Measurements from ENCODE around the gene FAM81B. TPM values are rescaled to one million over a fixed set of nuclear protein-coding genes. Genes with fewer than 3 reads are reported as not detected.

Gene FAM81B
- total and polyA plus RNA-seq, 7 donors = not detected

DNA sequence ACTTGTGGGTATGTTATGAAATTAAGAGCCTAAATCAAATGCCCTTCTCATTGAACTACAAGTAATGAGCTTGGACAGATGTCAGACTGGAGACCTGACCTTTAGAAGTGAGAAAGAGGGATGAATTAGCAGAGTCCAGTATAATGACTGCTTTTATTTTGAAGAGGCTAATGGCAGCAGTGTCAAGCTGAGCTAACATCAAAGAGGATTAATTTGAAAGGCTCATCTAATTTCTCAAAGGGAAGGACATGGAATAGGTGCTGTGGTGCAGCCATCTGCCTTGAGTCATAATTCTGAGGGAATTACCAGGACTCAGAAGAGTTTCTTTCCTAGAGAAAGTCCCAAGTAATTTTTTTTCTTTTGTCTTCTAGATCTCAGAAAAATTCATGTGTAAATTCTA lies 57.6 kb downstream of the FAM81B start:
- no peak overlapping the region for H3K4me3 ChIP-seq
- no peak for DNase-seq
- TF ChIP-seq EP300 (IDR thresholded peaks at IDR 0.05) (no peak), POLR2AphosphoS5 (IDR thresholded peaks at IDR 0.05) (no peak), POLR2A (IDR thresholded peaks at IDR 0.05) (no peak)
- TF ChIP-seq, protein P1, sequence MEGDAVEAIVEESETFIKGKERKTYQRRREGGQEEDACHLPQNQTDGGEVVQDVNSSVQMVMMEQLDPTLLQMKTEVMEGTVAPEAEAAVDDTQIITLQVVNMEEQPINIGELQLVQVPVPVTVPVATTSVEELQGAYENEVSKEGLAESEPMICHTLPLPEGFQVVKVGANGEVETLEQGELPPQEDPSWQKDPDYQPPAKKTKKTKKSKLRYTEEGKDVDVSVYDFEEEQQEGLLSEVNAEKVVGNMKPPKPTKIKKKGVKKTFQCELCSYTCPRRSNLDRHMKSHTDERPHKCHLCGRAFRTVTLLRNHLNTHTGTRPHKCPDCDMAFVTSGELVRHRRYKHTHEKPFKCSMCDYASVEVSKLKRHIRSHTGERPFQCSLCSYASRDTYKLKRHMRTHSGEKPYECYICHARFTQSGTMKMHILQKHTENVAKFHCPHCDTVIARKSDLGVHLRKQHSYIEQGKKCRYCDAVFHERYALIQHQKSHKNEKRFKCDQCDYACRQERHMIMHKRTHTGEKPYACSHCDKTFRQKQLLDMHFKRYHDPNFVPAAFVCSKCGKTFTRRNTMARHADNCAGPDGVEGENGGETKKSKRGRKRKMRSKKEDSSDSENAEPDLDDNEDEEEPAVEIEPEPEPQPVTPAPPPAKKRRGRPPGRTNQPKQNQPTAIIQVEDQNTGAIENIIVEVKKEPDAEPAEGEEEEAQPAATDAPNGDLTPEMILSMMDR (IDR thresholded peaks at IDR 0.05) = no peak
- no peaks in the 10 kb centered on the region for H3K36me3 ChIP-seq
- intact Hi-C loops (cut with DNase I) = no loop called here
- H3K27ac ChIP-seq = no peak overlapping the region
- H3K27me3 ChIP-seq = no peaks in the 10 kb centered on the region
- no peaks in the 10 kb centered on the region for H3K4me1 ChIP-seq
- no peaks in the 10 kb centered on the region for H3K9me3 ChIP-seq

DNA sequence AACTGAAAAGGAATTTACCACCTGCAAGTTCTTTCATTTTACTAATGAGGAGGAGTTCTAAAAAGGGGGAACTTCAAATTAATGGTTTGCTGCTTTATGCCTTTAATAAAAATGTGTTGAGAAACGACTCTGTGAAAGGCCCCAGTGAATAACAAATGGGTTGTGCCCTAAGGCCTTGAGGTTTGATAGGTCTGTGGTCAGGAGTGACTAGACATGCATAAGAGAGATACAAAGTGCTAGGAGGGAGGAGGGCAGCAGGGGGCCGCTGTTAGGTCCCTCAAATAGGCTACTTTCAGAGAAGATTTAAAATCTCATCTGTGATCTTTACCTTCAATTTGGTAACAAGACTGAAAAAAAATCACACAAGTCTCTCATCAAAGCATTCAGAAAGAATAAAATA lies 58.3 kb downstream of the FAM81B start:
- H3K36me3 ChIP-seq = no peaks in the 10 kb centered on the region
- intact Hi-C loops (cut with DNase I) = no loop called here
- WGBS, 2 donors = 72% methylated on average over 2 of the region's 2 CpGs
- no peaks in the 10 kb centered on the region for H3K4me1 ChIP-seq
- H3K9me3 ChIP-seq = no peaks in the 10 kb centered on the region
- no peaks in the 10 kb centered on the region for H3K27me3 ChIP-seq
- no peak overlapping the region for H3K4me3 ChIP-seq
- no peak for DNase-seq
- no peak overlapping the region for H3K27ac ChIP-seq
- TF ChIP-seq, protein P1 (IDR thresholded peaks at IDR 0.05) = no peak
- TF ChIP-seq POLR2A (IDR thresholded peaks at IDR 0.05) = no peak
- TF ChIP-seq POLR2AphosphoS5 (IDR thresholded peaks at IDR 0.05) = no peak
- no peak for TF ChIP-seq EP300 (IDR thresholded peaks at IDR 0.05)

DNA sequence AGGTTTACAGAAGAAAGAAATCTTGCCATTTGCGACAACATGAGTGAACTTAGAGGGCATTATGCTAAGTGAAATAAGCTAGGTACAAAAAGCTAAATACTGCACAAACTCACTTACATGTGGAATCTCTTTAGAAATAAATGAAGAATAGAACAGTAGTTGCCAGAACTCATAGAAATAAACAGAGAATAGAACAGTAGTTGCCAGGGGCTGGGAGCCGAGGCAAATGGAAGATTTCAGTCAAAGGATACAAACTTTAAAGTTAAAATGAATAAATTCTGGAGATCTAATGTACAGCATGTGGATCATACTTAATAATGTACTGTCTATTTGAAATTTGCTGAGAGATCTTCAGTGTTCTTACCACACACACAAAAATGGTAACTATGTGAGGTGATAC lies 63.4 kb downstream of the FAM81B start:
- Histone ChIP-seq H3K27ac (no peak overlapping the region), H3K36me3 (no peaks in the 10 kb centered on the region), H3K4me1 (no peaks in the 10 kb centered on the region), H3K9me3 (no peaks in the 10 kb centered on the region), H3K4me3 (no peak overlapping the region), H3K27me3 (no peaks in the 10 kb centered on the region)
- TF ChIP-seq, protein P1 (IDR thresholded peaks at IDR 0.05) = no peak
- no peak for TF ChIP-seq POLR2AphosphoS5 (IDR thresholded peaks at IDR 0.05)
- intact Hi-C loops (cut with DNase I) = no loop called here
- DNase-seq = no peak
- WGBS, 2 donors = 66 to 95% methylated on average over 2 of the region's 2 CpGs

DNA sequence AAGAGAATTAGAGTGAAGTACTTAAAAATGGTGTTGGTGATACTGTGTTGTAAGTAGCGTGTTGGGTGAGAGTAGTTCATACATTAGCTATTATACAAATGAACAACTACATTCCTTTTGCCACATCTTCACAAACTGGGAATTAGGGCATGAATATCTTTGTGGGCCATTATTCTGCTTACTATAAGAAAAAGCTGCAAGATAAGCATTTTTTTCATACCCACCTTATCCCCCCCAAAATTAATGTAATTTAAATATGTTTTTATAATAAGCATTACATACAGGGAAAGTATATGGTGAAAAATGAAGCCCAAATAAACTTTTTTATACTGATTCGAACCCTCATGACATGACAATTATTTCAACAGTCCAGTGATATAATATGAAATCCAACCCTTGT lies 69.5 kb downstream of the FAM81B start:
- no peak for DNase-seq
- Histone ChIP-seq H3K4me3 (no peak overlapping the region), H3K27ac (no peak overlapping the region), H3K9me3 (no peaks in the 10 kb centered on the region), H3K4me1 (no peaks in the 10 kb centered on the region), H3K36me3 (peaks cover 0 to 58% (median 11%) of the 10 kb centered on the region in 4 donors), H3K27me3 (no peaks in the 10 kb centered on the region)
- intact Hi-C loops (cut with DNase I) = no loop called here
- TF ChIP-seq, protein P1 (IDR thresholded peaks at IDR 0.05) = no peak
- TF ChIP-seq POLR2A (IDR thresholded peaks at IDR 0.05) (no peak), POLR2AphosphoS5 (IDR thresholded peaks at IDR 0.05) (no peak), EP300 (IDR thresholded peaks at IDR 0.05) (no peak)
- WGBS, 2 donors = 97 to 98% methylated on average over 2 of the region's 2 CpGs

DNA sequence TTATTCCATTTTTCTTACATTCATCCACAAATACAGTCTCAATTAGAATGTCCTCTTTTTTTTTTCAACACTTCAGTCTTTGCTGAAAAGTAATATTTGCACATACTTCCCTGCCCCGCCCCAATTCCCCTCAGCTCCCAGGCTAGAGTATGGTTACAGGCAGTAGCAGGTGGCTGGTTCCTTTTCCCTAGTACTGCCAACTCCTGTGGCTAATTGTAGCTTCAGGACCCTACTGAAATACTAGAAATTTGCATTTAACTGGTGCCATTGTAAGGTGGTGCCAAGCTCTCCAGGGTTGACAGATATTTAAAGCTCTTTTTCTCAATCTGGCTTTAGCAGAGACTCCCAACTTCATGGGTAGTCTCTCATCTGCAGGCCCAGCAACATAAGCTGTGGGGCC lies 80.3 kb downstream of the FAM81B start:
- no peaks in the 10 kb centered on the region for H3K4me1 ChIP-seq
- H3K4me3 ChIP-seq = no peak overlapping the region
- intact Hi-C loops (cut with DNase I) = loop anchor here (10.0 kb wide), 1 partner anchor 53 kb away; no protein-coding TSS in a partner anchor
- WGBS, 2 donors = 84 to 89% methylated on average over 1 of the region's 1 CpG
- TF ChIP-seq POLR2AphosphoS5 (IDR thresholded peaks at IDR 0.05) (no peak), EP300 (IDR thresholded peaks at IDR 0.05) (no peak), POLR2A (IDR thresholded peaks at IDR 0.05) (no peak)
- TF ChIP-seq, protein P1 (IDR thresholded peaks at IDR 0.05) = no peak
- no peaks in the 10 kb centered on the region for H3K9me3 ChIP-seq
- H3K27ac ChIP-seq = no peak overlapping the region
- no peaks in the 10 kb centered on the region for H3K27me3 ChIP-seq
- peaks cover 0 to 56% (median 13%) of the 10 kb centered on the region in 4 donors for H3K36me3 ChIP-seq
- DNase-seq = no peak

Data from sigmoid colon (tissue), 7 donors.